SHP77 (cell line): ENCODE data around the gene SLC30A5.
"Not testable (repeated sequence)": the region's sequence is repeated elsewhere in the genome, so short reads cannot be mapped to it uniquely, and the experiment has no call there.

ENCODE experiments used
- DNase-seq, 2 experiments: peaks; one replicate each; lab custom pipeline; 2025; lab: John Stamatoyannopoulos, UW

SLC30A5 gene

GRCh38 chr5:69105996-69106906 is 12.4 kb downstream of the SLC30A5 start:
- DNase-seq: no peak

GRCh38 chr5:69108367-69108766 is 14.6 kb downstream of the SLC30A5 start:
- not testable (repeated sequence) for DNase-seq

GRCh38 chr5:69113851-69114250 is 20.0 kb downstream of the SLC30A5 start:
- DNase-seq: no peak

GRCh38 chr5:69115526-69115925 is 21.7 kb downstream of the SLC30A5 start:
- DNase-seq: no peak

- DNase-seq: no peak
Measured at GRCh38 chr5:69129413-69129812, 35.6 kb downstream of the SLC30A5 start.

GRCh38 chr5:69130241-69130640 is 36.4 kb downstream of the SLC30A5 start:
- DNase-seq: no peak

GRCh38 chr5:69131304-69131703 is 37.5 kb downstream of the SLC30A5 start:
- no peak for DNase-seq

GRCh38 chr5:69134126-69134525 is 40.3 kb downstream of the SLC30A5 start:
- DNase-seq: no peak

GRCh38 chr5:69136293-69136692 is 42.5 kb downstream of the SLC30A5 start:
- DNase-seq: no peak

- not testable (repeated sequence) for DNase-seq
Measured at GRCh38 chr5:69137208-69137607, 43.4 kb downstream of the SLC30A5 start.

GRCh38 chr5:69137807-69138206 is 44.0 kb downstream of the SLC30A5 start:
- DNase-seq: no peak

GRCh38 chr5:69138766-69139165 is 45.0 kb downstream of the SLC30A5 start:
- DNase-seq: no peak

- not testable (repeated sequence) for DNase-seq
Measured at GRCh38 chr5:69140239-69140638, 46.4 kb downstream of the SLC30A5 start.

- no peak for DNase-seq
Measured at GRCh38 chr5:69140827-69141226, 47.0 kb downstream of the SLC30A5 start.

- DNase-seq: not testable (repeated sequence)
Measured at GRCh38 chr5:69148576-69148975, 54.8 kb downstream of the SLC30A5 start.

- no peak for DNase-seq
Measured at GRCh38 chr5:69148981-69149675, 55.3 kb downstream of the SLC30A5 start.

GRCh38 chr5:69149676-69150010 is 55.8 kb downstream of the SLC30A5 start:
- no peak for DNase-seq

- DNase-seq: no peak
Measured at GRCh38 chr5:69152731-69153130, 58.9 kb downstream of the SLC30A5 start.

- DNase-seq: no peak
Measured at GRCh38 chr5:69156456-69156855, 62.6 kb downstream of the SLC30A5 start.

- DNase-seq: no peak
Measured at GRCh38 chr5:69158039-69158438, 64.2 kb downstream of the SLC30A5 start.

- no peak for DNase-seq
Measured at GRCh38 chr5:69160651-69161050, 66.8 kb downstream of the SLC30A5 start.

- peak; percentile 97 to 99 for DNase-seq
Measured at GRCh38 chr5:69166686-69167492, 73.1 kb downstream of the SLC30A5 start, which contains the start of gene CCNB1. TSS of gene CCNB1 (plus strand) at chr5:69167150. CDS start at chr5:69167263, 113 bp downstream.
